ENCODE measurements around the gene PEPD. TPM values are rescaled to one million over a fixed set of nuclear protein-coding genes. Genes with fewer than 3 reads are reported as not detected.

Gene PEPD
- total and polyA plus RNA-seq, 2 donors (not counting 3 experiments of a cell fraction or from before 2014, with no cell fraction given), result 73.7 to 126 TPM

GRCh38 chr19:33498391-33499000 is 23.1 kb downstream of the PEPD start:
- no peak for TF ChIP-seq MYC (IDR thresholded peaks at IDR 0.05; ENCODE audit: low read depth, low read length)
- TF ChIP-seq POLR2A (IDR thresholded peaks at IDR 0.05; ENCODE audit: low read depth, low read length), result no peak
- no peak for TF ChIP-seq MAX (IDR thresholded peaks at IDR 0.05; ENCODE audit: insufficient read depth, insufficient read length)
- TF ChIP-seq JUN (IDR thresholded peaks at IDR 0.05; ENCODE audit: borderline replicate concordance, insufficient read depth, insufficient read length, low read depth), result no peak
- no peak for TF ChIP-seq EZH2 (IDR thresholded peaks at IDR 0.05; ENCODE audit: borderline replicate concordance, low read depth, low read length, severe bottlenecking)
- no peak for TF ChIP-seq FOS (IDR thresholded peaks at IDR 0.05; ENCODE audit: borderline replicate concordance, insufficient read depth, low read length)
- no peak for TF ChIP-seq POLR2AphosphoS5 (IDR thresholded peaks at IDR 0.05; ENCODE audit: insufficient read depth, low read depth, low read length)
- no peak for TF ChIP-seq GATA2 (IDR thresholded peaks at IDR 0.05; ENCODE audit: insufficient read depth, insufficient read length, low read depth, low read length)
- no peak for TF ChIP-seq CTCF (IDR thresholded peaks at IDR 0.05; ENCODE audit: extremely low read depth in 1 of 2, insufficient read depth in 1 of 2, low read depth in 1 of 2, low read length in 2 of 2)
- Histone ChIP-seq H3K79me2 (ENCODE audit: control insufficient read depth, insufficient read depth, low read length) (no peaks in the 10 kb centered on the region), H2AFZ (ENCODE audit: low read depth, low read length) (no peak overlapping the region), H3K4me1 (ENCODE audit: control insufficient read depth, extremely low read depth, insufficient read depth, low read length) (no peaks in the 10 kb centered on the region), H3K4me3 (replicated peaks in 1 of 3; ENCODE audit: insufficient read depth in 1 of 3, low read depth in 1 of 3, low read length in 3 of 3) (no peak overlapping the region), H3K9ac (replicated peaks; ENCODE audit: extremely low read depth, insufficient read depth, low read length) (no peak overlapping the region), H3K9me1 (replicated peaks; ENCODE audit: control insufficient read depth, extremely low read depth, insufficient read depth, low read length) (no peaks in the 10 kb centered on the region), H3K4me2 (ENCODE audit: insufficient read depth, low read length) (no peak overlapping the region), H3K27ac (ENCODE audit: insufficient read depth, low read depth, low read length) (no peak overlapping the region), H3K36me3 (ENCODE audit: control insufficient read depth in 2 of 2, extremely low read depth in 1 of 2, insufficient read depth in 2 of 2, low read length in 2 of 2) (peaks cover 0 to 13% of the 10 kb centered on the region in 2 experiments), H3K27me3 (ENCODE audit: control insufficient read depth in 2 of 2, insufficient read depth in 2 of 2, low read length in 2 of 2) (no peaks in the 10 kb centered on the region), H4K20me1 (replicated peaks; ENCODE audit: control insufficient read depth, extremely low read depth, insufficient read depth, low read length) (no peaks in the 10 kb centered on the region), H3K9me3 (replicated peaks; ENCODE audit: control insufficient read depth, insufficient read depth, low read length) (no peaks in the 10 kb centered on the region)
- FAIRE-seq, result no peak
- DNase-seq (ENCODE audit: low read depth, low spot score), result no peak
- BruUV-seq (replicated peaks), result no TSS peak
- intact Hi-C loops (cut with micrococcal nuclease), result no loop called here
- POLR2A ChIA-PET, result no interaction called here
- dilution Hi-C loops (cut with MboI; ENCODE audit: extremely low pct_ligation_motif_present, low sequenced_read_pairs), result no loop called here
- CTCF ChIA-PET, result no interaction called here
